K562 (cell line): Measurements from ENCODE around the gene ARHGAP28. TPM values are rescaled to one million over a fixed set of nuclear protein-coding genes. Genes with fewer than 3 reads are reported as not detected.
A peak's percentile ranks its signal among the peaks of the same experiment; 100 is the strongest.

Experiments
- CREM ChIP-seq: IDR thresholded peaks from 2 replicates; pipeline ENCODE4 v1.6.1; 2014; ENCODE audit warnings: antibody characterized with exemption, low read depth
- ELF4 ChIP-seq: fragments of 450-650 bp; formaldehyde crosslinking; IDR thresholded peaks from 2 replicates; pipeline ENCODE4 v1.4.0; 2022; ENCODE audit warnings: missing genetic modification characterization
- GABPB1 ChIP-seq: sonication (generic); formaldehyde crosslinking; IDR thresholded peaks from 2 replicates; pipeline ENCODE4 v1.8.0; 2022; ENCODE audit warnings: mild to moderate bottlenecking, missing genetic modification reagents
- MCM2 ChIP-seq: fragments of 450-650 bp; IDR thresholded peaks from 2 replicates; pipeline ENCODE4 v1.6.1; 2017; ENCODE audit warnings: low read depth, mild to moderate bottlenecking
- MTF1 ChIP-seq: fragments of 250-450 bp; sonication (Bioruptor Pico); IDR thresholded peaks from 2 replicates; pipeline ENCODE4 v1.9.0; 2021; ENCODE audit warnings: moderate library complexity, mild to moderate bottlenecking, inconsistent platforms, borderline replicate concordance
- NFXL1 ChIP-seq: fragments of 450-650 bp; formaldehyde crosslinking; IDR thresholded peaks from 2 replicates; pipeline ENCODE4 v1.4.0; 2021; ENCODE audit warnings: mild to moderate bottlenecking
- SRSF1 ChIP-seq: fragments of 200-400 bp; formaldehyde crosslinking; IDR thresholded peaks from 2 replicates; pipeline ENCODE4 v1.6.1; 2017; ENCODE audit warnings: mild to moderate bottlenecking, low read depth, low read length, moderate library complexity
- ZBTB34 ChIP-seq: fragments of 250-450 bp; sonication (Bioruptor Pico); IDR thresholded peaks from 2 replicates; pipeline ENCODE4 v1.8.0; 2021; ENCODE audit warnings: mild to moderate bottlenecking, moderate library complexity
- ZBTB7A ChIP-seq: IDR thresholded peaks from 2 replicates; pipeline ENCODE4 v1.6.1; 2011; ENCODE audit warnings: low read depth, mild to moderate bottlenecking, low read length, moderate library complexity, borderline replicate concordance; ENCODE audit not compliant: control insufficient read depth
- ZFP91 ChIP-seq: sonication (generic); formaldehyde crosslinking; IDR thresholded peaks from 2 replicates; pipeline ENCODE4 v1.8.0; 2022; ENCODE audit warnings: mild to moderate bottlenecking, missing genetic modification reagents
- polyA plus RNA-seq, 8 experiments: library from polyadenylated mRNA; depleted of rRNA in 4 of 8; stranded (reverse) in 5 of 8; unstranded in 3 of 8; fragments of >200 nt; fragmentation: Nextera tagmentation in 2 of 8; fragmentation: Illumina TruSeq in 1 of 8; extraction: Ambion mirVana in 2 of 8; extraction: Trizol in 1 of 8; gene quantifications; 2 replicates each; pipeline versions ENCODE4 v1.2.1 to v1.2.3, GENCODE V29; 2011 to 2014; ENCODE audit warnings: inconsistent platforms in 1 of 8, missing spikeins in 1 of 8
- total RNA-seq, 7 experiments: library from RNA; depleted of rRNA in 6 of 7; stranded (reverse); fragments of >200 nt in 6 of 7; fragmentation: Illumina TruSeq in 2 of 7; extraction: Trizol in 2 of 7; gene quantifications; 2 replicates each; pipeline versions ENCODE4 v1.2.1 to v1.2.3, GENCODE V29; 2011 to 2021; ENCODE audit warnings: low replicate concordance in 1 of 7
- TF ChIP-seq, protein P1 (sequence below): sonication (generic); formaldehyde crosslinking; IDR thresholded peaks from 2 replicates; pipeline ENCODE4 v1.9.0; 2022; ENCODE audit warnings: mild to moderate bottlenecking, missing genetic modification reagents
- TF ChIP-seq, protein P2 (sequence below): fragments of 250-450 bp; sonication (Bioruptor Pico); IDR thresholded peaks from 2 replicates; pipeline ENCODE4 v1.4.0; 2020; ENCODE audit warnings: mild to moderate bottlenecking, moderate library complexity
- TF ChIP-seq, protein P3 (sequence below), 2 experiments: fragments of 450-650 bp; IDR thresholded peaks; 2 replicates each; pipeline ENCODE4 v1.6.1; 2016; ENCODE audit warnings: mild to moderate bottlenecking in 2 of 2, borderline replicate concordance in 1 of 2, low read depth in 1 of 2, moderate library complexity in 1 of 2

ARHGAP28 gene
- total and polyA plus RNA-seq, 9 of the 15 experiments (the other 6 are each of a cell fraction or from before 2014, with no cell fraction given) = 0.93 to 5.9 (median 5.0) TPM

DNA sequence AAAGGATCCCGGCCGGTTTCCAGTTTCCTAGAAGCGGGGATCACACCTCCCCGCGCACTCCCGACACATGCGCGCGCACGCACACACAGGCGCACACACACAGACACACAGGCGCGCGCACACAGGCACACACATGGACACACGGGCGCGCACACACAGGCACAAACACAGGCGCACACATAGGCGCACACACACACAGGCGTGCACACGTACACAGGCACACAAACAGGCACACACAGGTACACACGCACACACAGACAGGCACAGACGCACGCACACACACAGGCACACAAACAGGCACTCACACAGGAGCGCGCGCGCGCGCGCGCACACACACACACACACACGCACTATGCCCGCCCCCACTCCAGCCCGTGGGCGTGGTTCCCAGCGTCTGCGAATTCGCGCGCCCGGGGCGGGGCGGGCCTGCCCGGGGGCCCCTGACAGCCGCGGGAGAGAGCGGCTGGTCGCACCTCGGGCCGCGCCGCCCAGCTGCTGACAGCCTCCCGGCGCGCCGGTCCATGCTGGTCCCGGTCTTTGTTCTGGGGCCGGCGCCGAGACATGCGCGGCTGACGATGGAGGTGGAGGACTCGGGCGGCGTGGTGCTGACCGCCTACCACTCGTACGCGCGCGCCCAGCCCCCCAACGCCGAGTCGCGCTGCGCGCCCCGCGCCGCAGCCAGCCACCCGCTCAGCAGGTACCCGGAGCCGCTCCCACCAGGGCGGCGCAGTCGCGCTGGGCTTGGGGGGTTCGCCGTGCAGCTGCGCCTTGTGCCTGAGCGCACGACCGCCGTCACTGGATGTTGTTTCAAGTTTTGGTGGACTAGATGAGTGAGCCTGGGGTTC lies at the start of gene ARHGAP28 (continued):
- no peak for TF ChIP-seq ZBTB34 (CRISPR knock-in tag)
- no peak for TF ChIP-seq ELF4 (CRISPR knock-in tag)
- TF ChIP-seq, protein P1, sequence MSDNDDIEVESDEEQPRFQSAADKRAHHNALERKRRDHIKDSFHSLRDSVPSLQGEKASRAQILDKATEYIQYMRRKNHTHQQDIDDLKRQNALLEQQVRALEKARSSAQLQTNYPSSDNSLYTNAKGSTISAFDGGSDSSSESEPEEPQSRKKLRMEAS (CRISPR knock-in tag) = peak; percentile 76
- TF ChIP-seq MCM2 = no peak
- TF ChIP-seq ZBTB7A = peak; percentile 75; the same call in 1 of the 2 replicates
- TF ChIP-seq, protein P2, sequence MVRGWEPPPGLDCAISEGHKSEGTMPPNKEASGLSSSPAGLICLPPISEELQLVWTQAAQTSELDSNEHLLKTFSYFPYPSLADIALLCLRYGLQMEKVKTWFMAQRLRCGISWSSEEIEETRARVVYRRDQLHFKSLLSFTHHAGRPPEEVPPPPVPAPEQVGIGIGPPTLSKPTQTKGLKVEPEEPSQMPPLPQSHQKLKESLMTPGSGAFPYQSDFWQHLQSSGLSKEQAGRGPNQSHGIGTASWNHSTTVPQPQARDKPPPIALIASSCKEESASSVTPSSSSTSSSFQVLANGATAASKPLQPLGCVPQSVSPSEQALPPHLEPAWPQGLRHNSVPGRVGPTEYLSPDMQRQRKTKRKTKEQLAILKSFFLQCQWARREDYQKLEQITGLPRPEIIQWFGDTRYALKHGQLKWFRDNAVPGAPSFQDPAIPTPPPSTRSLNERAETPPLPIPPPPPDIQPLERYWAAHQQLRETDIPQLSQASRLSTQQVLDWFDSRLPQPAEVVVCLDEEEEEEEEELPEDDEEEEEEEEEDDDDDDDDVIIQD (CRISPR knock-in tag) = 0 out of 2 replicates have a peak, but pooled peaks have one; percentile 10
- TF ChIP-seq MTF1 = no peak
- no peak for TF ChIP-seq ZFP91 (CRISPR knock-in tag)
- TF ChIP-seq, protein P3, sequence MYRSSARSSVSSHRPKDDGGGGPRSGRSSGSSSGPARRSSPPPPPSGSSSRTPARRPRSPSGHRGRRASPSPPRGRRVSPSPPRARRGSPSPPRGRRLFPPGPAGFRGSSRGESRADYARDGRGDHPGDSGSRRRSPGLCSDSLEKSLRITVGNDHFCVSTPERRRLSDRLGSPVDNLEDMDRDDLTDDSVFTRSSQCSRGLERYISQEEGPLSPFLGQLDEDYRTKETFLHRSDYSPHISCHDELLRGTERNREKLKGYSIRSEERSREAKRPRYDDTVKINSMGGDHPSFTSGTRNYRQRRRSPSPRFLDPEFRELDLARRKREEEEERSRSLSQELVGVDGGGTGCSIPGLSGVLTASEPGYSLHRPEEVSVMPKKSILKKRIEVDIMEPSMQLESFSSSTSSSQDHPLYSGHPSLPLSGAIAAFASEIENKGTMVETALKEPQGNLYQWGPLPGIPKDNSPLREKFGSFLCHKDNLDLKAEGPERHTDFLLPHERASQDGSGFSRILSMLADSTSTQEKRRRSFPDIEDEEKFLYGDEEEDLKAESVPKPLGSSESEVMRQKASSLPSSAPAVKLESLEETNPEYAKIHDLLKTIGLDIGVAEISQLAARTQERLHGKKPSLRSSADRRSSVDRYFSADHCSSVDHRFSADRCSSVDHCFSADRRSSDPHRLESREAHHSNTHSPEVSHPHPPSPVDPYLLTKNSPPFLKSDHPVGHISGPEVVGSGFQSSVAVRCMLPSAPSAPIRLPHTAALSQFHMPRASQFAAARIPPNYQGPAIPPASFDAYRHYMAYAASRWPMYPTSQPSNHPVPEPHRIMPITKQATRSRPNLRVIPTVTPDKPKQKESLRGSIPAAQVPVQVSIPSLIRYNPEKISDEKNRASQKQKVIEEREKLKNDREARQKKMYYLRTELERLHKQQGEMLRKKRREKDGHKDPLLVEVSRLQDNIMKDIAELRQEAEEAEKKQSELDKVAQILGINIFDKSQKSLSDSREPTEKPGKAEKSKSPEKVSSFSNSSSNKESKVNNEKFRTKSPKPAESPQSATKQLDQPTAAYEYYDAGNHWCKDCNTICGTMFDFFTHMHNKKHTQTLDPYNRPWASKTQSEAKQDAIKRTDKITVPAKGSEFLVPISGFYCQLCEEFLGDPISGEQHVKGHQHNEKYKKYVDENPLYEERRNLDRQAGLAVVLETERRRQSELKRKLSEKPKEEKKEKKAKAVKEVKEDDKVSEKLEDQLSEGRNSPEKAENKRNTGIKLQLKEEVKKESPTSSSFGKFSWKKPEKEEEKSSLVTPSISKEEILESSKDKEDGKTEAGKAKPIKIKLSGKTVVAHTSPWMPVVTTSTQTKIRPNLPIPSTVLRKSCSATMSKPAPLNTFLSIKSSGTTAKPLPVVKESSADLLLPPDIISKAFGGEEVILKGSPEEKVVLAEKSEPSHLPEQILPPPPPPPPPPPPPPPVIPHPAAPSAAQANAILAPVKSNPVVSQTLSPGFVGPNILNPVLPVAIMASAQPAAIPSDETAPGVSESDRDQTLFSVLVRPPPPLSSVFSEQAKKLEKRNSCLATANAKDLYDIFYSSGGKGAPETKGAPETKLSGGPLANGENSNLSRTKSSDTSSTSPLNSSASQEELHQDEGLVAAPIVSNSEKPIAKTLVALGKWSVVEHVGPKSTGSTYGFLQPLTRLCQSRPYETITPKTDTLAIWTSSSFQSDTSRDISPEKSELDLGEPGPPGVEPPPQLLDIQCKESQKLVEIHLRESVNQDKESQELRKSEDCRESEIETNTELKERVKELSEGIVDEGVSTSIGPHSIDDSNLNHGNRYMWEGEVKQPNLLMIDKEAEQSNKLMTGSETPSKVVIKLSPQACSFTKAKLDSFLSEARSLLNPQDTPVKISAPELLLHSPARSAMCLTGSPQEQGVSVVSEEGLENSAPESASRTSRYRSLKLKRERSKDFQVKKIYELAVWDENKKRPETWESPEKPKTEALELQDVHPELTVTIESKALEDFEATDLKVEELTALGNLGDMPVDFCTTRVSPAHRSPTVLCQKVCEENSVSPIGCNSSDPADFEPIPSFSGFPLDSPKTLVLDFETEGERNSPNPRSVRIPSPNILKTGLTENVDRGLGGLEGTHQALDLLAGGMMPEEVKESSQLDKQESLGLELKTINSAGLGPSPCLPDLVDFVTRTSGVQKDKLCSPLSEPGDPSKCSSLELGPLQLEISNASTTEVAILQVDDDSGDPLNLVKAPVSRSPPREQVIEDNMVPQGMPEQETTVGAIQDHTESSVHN (IDR thresholded peaks at IDR 0.05; ENCODE audit: borderline replicate concordance in 1 of 2, low read depth in 1 of 2) = no peak
- no peak for TF ChIP-seq SRSF1
- no peak for TF ChIP-seq GABPB1 (CRISPR knock-in tag)
- no peak for TF ChIP-seq NFXL1
- TF ChIP-seq CREM = peak; percentile 81
